Activated T-helper 1 cell treated with anti-CD3 and anti-CD28 coated beads, Interleukin-12 subunit alpha, Interleukin-12 subunit beta, Interleukin-2, Interleukin-4 antibody, amounts not matched to agents 30 ng/mL and 10 ng/mL and 1 ng/mL, durations not matched to agents 14 hours and 24 hours and 36 hours (primary cell): ENCODE data around the gene CLDN14. TPM values are rescaled to one million over a fixed set of nuclear protein-coding genes. Genes with fewer than 3 reads are reported as not detected.

Experiments
- DNase-seq: peaks from one replicate; pipeline ENCODE4 v3.0.0; 2021; ENCODE audit warnings: low spot score
- H3K27ac Mint-ChIP-seq: one replicate; pipeline ENCODE4 v1.8.0; 2021; ENCODE audit warnings: mild to moderate bottlenecking, mixed read lengths
- H3K27me3 Mint-ChIP-seq: one replicate; pipeline ENCODE4 v1.8.0; 2022; ENCODE audit warnings: mild to moderate bottlenecking, moderate library complexity, mixed read lengths; ENCODE audit not compliant: insufficient read depth
- H3K36me3 Mint-ChIP-seq: one replicate; pipeline ENCODE4 v1.8.0; 2021; ENCODE audit warnings: low read depth, mixed read lengths
- H3K4me1 Mint-ChIP-seq: one replicate; pipeline ENCODE4 v1.8.0; 2021; ENCODE audit warnings: low read depth, mixed read lengths
- H3K4me3 Mint-ChIP-seq: one replicate; pipeline ENCODE4 v1.8.0; 2021; ENCODE audit warnings: mild to moderate bottlenecking, moderate library complexity, mixed read lengths
- H3K9me3 Mint-ChIP-seq: one replicate; pipeline ENCODE4 v1.8.0; 2021; ENCODE audit warnings: mixed read lengths
- intact Hi-C: fragments of 100-400 bp; cut with micrococcal nuclease; formaldehyde crosslinking; loops from one replicate; pipeline ENCODE4 v1.15.1; 2024
- total RNA-seq: library from RNA; stranded (reverse); gene quantifications from 2 replicates; pipeline ENCODE4 v1.2.3, GENCODE V29; 2022

The CLDN14 gene
- total RNA-seq, 1 donor from 2014 or later: not detected

- intact Hi-C loops: no loop called here
- DNase-seq: no peak
- H3K4me3 Mint-ChIP-seq: no peak overlapping the region
These were observed 45.8 kb downstream of the CLDN14 start for GRCh38 chr21:36434144-36434543.

GRCh38 chr21:36433059-36433709 is 46.7 kb downstream of the CLDN14 start:
- Mint-ChIP-seq H3K9me3 (no peaks in the 10 kb centered on the region), H3K4me3 (no peak overlapping the region), H3K27ac (no peak overlapping the region), H3K36me3 (peaks cover 2% of the 10 kb centered on the region), H3K4me1 (peaks cover 30% of the 10 kb centered on the region), H3K27me3 (peaks cover 17% of the 10 kb centered on the region)
- intact Hi-C loops: no loop called here
- DNase-seq: no peak

More at GRCh38 chr21:36434144-36434543, 45.8 kb downstream of the CLDN14 start:
- peaks cover 2% of the 10 kb centered on the region for H3K36me3 Mint-ChIP-seq
- H3K27me3 Mint-ChIP-seq: peaks cover 15% of the 10 kb centered on the region
- no peaks in the 10 kb centered on the region for H3K9me3 Mint-ChIP-seq
- H3K27ac Mint-ChIP-seq: no peak overlapping the region
- H3K4me1 Mint-ChIP-seq: peaks cover 25% of the 10 kb centered on the region

GRCh38 chr21:36431252-36431651 is 48.7 kb downstream of the CLDN14 start:
- peaks cover 30% of the 10 kb centered on the region for H3K4me1 Mint-ChIP-seq
- DNase-seq: no peak
- H3K4me3 Mint-ChIP-seq: no peak overlapping the region
- no peak overlapping the region for H3K27ac Mint-ChIP-seq
- H3K9me3 Mint-ChIP-seq: no peaks in the 10 kb centered on the region
- H3K36me3 Mint-ChIP-seq: peaks cover 2% of the 10 kb centered on the region
- peaks cover 11% of the 10 kb centered on the region for H3K27me3 Mint-ChIP-seq
- intact Hi-C loops: no loop called here

GRCh38 chr21:36430841-36431240 is 49.1 kb downstream of the CLDN14 start:
- no peak for DNase-seq
- peaks cover 2% of the 10 kb centered on the region for H3K36me3 Mint-ChIP-seq
- H3K27me3 Mint-ChIP-seq: peaks cover 11% of the 10 kb centered on the region
- H3K4me3 Mint-ChIP-seq: no peak overlapping the region
- no peaks in the 10 kb centered on the region for H3K9me3 Mint-ChIP-seq
- H3K4me1 Mint-ChIP-seq: peaks cover 30% of the 10 kb centered on the region
- H3K27ac Mint-ChIP-seq: no peak overlapping the region
- intact Hi-C loops: no loop called here

GRCh38 chr21:36429947-36430546 is 49.9 kb downstream of the CLDN14 start:
- peak overlapping the region; percentile 72 for H3K27ac Mint-ChIP-seq
- H3K36me3 Mint-ChIP-seq: peaks cover 2% of the 10 kb centered on the region
- intact Hi-C loops: no loop called here
- H3K4me3 Mint-ChIP-seq: peak overlapping the region; percentile 73
- DNase-seq: peak; percentile 51
- H3K27me3 Mint-ChIP-seq: peaks cover 11% of the 10 kb centered on the region
- H3K9me3 Mint-ChIP-seq: no peaks in the 10 kb centered on the region
- peaks cover 30% of the 10 kb centered on the region for H3K4me1 Mint-ChIP-seq

- Mint-ChIP-seq H3K27ac (no peak overlapping the region), H3K9me3 (no peaks in the 10 kb centered on the region), H3K27me3 (peaks cover 11% of the 10 kb centered on the region), H3K36me3 (peaks cover 3% of the 10 kb centered on the region), H3K4me3 (no peak overlapping the region), H3K4me1 (peaks cover 35% of the 10 kb centered on the region)
- DNase-seq: no peak
- intact Hi-C loops: no loop called here
These were observed 51.0 kb downstream of the CLDN14 start for GRCh38 chr21:36428761-36429432.

GRCh38 chr21:36427502-36427901 is 52.4 kb downstream of the CLDN14 start:
- peaks cover 3% of the 10 kb centered on the region for H3K36me3 Mint-ChIP-seq
- intact Hi-C loops: no loop called here
- H3K27ac Mint-ChIP-seq: no peak overlapping the region
- no peak overlapping the region for H3K4me3 Mint-ChIP-seq
- H3K9me3 Mint-ChIP-seq: no peaks in the 10 kb centered on the region
- peaks cover 29% of the 10 kb centered on the region for H3K4me1 Mint-ChIP-seq
- peaks cover 11% of the 10 kb centered on the region for H3K27me3 Mint-ChIP-seq
- DNase-seq: no peak

GRCh38 chr21:36425286-36425685 is 54.6 kb downstream of the CLDN14 start:
- Mint-ChIP-seq H3K27me3 (peaks cover 6% of the 10 kb centered on the region), H3K9me3 (no peaks in the 10 kb centered on the region), H3K36me3 (peaks cover 3% of the 10 kb centered on the region), H3K27ac (no peak overlapping the region), H3K4me1 (peaks cover 24% of the 10 kb centered on the region), H3K4me3 (no peak overlapping the region)
- no peak for DNase-seq
- intact Hi-C loops: no loop called here

GRCh38 chr21:36424592-36424991 is 55.3 kb downstream of the CLDN14 start:
- intact Hi-C loops: loop anchor here (5.0 kb wide), 1 partner anchor 503 kb away; no protein-coding TSS in a partner anchor
- Mint-ChIP-seq H3K4me3 (no peak overlapping the region), H3K27ac (no peak overlapping the region), H3K9me3 (no peaks in the 10 kb centered on the region), H3K27me3 (peaks cover 3% of the 10 kb centered on the region), H3K36me3 (peaks cover 1% of the 10 kb centered on the region), H3K4me1 (peaks cover 17% of the 10 kb centered on the region)
- no peak for DNase-seq

GRCh38 chr21:36423771-36424433 is 56.0 kb downstream of the CLDN14 start:
- intact Hi-C loops: loop anchor here (5.0 kb wide), 1 partner anchor 503 kb away; no protein-coding TSS in a partner anchor
- peaks cover 1% of the 10 kb centered on the region for H3K36me3 Mint-ChIP-seq
- H3K27me3 Mint-ChIP-seq: peaks cover 2% of the 10 kb centered on the region
- H3K9me3 Mint-ChIP-seq: no peaks in the 10 kb centered on the region
- H3K4me1 Mint-ChIP-seq: peaks cover 13% of the 10 kb centered on the region
- no peak overlapping the region for H3K4me3 Mint-ChIP-seq
- DNase-seq: no peak
- no peak overlapping the region for H3K27ac Mint-ChIP-seq

- H3K36me3 Mint-ChIP-seq: peaks cover 4% of the 10 kb centered on the region
- no peaks in the 10 kb centered on the region for H3K9me3 Mint-ChIP-seq
- intact Hi-C loops: loop anchor here (1.0 to 5.0 kb wide), 2 partner anchors 167 to 505 kb away; no protein-coding TSS in a partner anchor
- H3K27ac Mint-ChIP-seq: no peak overlapping the region
- H3K27me3 Mint-ChIP-seq: no peaks in the 10 kb centered on the region
- no peak for DNase-seq
- no peak overlapping the region for H3K4me3 Mint-ChIP-seq
- H3K4me1 Mint-ChIP-seq: peaks cover 9% of the 10 kb centered on the region
These were observed 57.4 kb downstream of the CLDN14 start for GRCh38 chr21:36422279-36423098.
